ENCODE results near the gene CCDC3. TPM values are rescaled to one million over a fixed set of nuclear protein-coding genes. Genes with fewer than 3 reads are reported as not detected.

The CCDC3 gene
- total and polyA plus RNA-seq, 4 donors: 2.2 to 12.3 (median 6.6) TPM

DNA sequence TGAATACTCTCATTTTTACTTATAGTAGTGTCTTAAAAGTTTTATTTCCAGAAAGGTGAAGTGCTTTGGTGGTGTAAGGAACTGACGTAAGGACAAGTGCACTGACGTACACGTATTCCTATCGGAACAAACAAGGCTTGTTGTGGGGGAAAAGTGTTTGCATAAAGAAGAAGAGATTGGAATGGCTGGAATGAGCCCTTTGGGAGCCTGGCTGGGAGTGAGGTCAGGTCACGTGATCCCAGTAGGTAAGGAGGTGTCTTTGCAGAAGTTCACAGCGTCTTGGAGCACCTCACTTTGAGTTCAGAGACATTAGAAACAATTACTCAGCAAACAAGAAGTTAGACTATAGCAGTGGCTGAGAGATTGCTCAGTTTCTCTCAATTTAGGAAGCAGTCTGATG is 104.2 kb downstream of the CCDC3 start:
- Histone ChIP-seq H3K4me1 (ENCODE audit: control insufficient read depth in 4 of 4, insufficient read depth in 4 of 4, low read length in 3 of 4) (no peaks in the 10 kb centered on the region), H3K9me3 (ENCODE audit: control insufficient read depth in 4 of 4, low read length in 3 of 4) (no peaks in the 10 kb centered on the region), H3K27me3 (ENCODE audit: control insufficient read depth in 4 of 4, insufficient read depth in 4 of 4, low read length in 3 of 4) (no peaks in the 10 kb centered on the region), H3K27ac (ENCODE audit: low read depth in 1 of 2, low read length in 2 of 2) (no peak overlapping the region), H3K4me3 (ENCODE audit: low read depth in 1 of 3, low read length in 3 of 3) (no peak overlapping the region), H3K9ac (ENCODE audit: low read depth in 1 of 2, low read length in 2 of 2) (no peak overlapping the region), H3K36me3 (ENCODE audit: control insufficient read depth in 4 of 4, insufficient read depth in 3 of 4, low read depth in 1 of 4, low read length in 3 of 4) (no peaks in the 10 kb centered on the region)
- TF ChIP-seq HNF4G (IDR thresholded peaks at IDR 0.05): no peak
- TF ChIP-seq FOXA1 (IDR thresholded peaks at IDR 0.05): no peak
- no peak for TF ChIP-seq EGR1 (IDR thresholded peaks at IDR 0.05; ENCODE audit: low read depth in 2 of 2)
- TF ChIP-seq FOXA2 (IDR thresholded peaks at IDR 0.05): no peak
- 93% methylated on average over 6 of the region's 6 CpGs for WGBS
- DNase-seq (ENCODE audit: low spot score): no peak

DNA sequence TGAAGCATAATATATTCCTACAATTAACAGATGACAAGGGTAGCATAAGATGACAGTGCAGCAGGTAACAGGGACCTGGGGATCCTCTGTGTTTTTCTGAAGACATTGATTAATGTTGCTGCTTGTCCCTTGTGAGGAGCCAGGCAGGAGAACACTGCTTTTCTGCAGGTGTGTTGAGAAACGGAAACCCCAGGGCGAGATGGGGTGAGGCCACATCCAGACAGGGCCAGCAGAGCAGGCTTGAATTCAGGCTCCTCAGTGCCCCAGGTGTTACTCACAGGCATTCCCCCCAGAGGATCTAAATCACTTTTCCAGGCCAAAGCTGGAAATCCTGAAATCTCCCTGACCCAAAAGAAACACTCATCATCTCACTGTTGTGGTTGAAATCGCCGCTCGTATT is 105.3 kb downstream of the CCDC3 start:
- no peaks in the 10 kb centered on the region for H3K4me1 ChIP-seq (ENCODE audit: control insufficient read depth in 4 of 4, insufficient read depth in 4 of 4, low read length in 3 of 4)
- H3K9ac ChIP-seq (ENCODE audit: low read depth in 1 of 2, low read length in 2 of 2): no peak overlapping the region
- no peaks in the 10 kb centered on the region for H3K27me3 ChIP-seq (ENCODE audit: control insufficient read depth in 4 of 4, insufficient read depth in 4 of 4, low read length in 3 of 4)
- no peaks in the 10 kb centered on the region for H3K36me3 ChIP-seq (ENCODE audit: control insufficient read depth in 4 of 4, insufficient read depth in 3 of 4, low read depth in 1 of 4, low read length in 3 of 4)
- no peak overlapping the region for H3K27ac ChIP-seq (ENCODE audit: low read depth in 1 of 2, low read length in 2 of 2)
- no peak overlapping the region for H3K4me3 ChIP-seq (ENCODE audit: low read depth in 1 of 3, low read length in 3 of 3)
- no peaks in the 10 kb centered on the region for H3K9me3 ChIP-seq (ENCODE audit: control insufficient read depth in 4 of 4, low read length in 3 of 4)
- DNase-seq (ENCODE audit: low spot score): no peak
- 96% methylated on average over 5 of the region's 5 CpGs for WGBS
- TF ChIP-seq FOXA2 (IDR thresholded peaks at IDR 0.05) (no peak), NR2F2 (IDR thresholded peaks at IDR 0.05) (no peak), YY1 (IDR thresholded peaks at IDR 0.05) (no peak), FOXA1 (IDR thresholded peaks at IDR 0.05) (no peak), RXRA (IDR thresholded peaks at IDR 0.05) (no peak), HNF4G (IDR thresholded peaks at IDR 0.05) (no peak), RAD21 (IDR thresholded peaks at IDR 0.05) (no peak)
- TF ChIP-seq, protein P1, sequence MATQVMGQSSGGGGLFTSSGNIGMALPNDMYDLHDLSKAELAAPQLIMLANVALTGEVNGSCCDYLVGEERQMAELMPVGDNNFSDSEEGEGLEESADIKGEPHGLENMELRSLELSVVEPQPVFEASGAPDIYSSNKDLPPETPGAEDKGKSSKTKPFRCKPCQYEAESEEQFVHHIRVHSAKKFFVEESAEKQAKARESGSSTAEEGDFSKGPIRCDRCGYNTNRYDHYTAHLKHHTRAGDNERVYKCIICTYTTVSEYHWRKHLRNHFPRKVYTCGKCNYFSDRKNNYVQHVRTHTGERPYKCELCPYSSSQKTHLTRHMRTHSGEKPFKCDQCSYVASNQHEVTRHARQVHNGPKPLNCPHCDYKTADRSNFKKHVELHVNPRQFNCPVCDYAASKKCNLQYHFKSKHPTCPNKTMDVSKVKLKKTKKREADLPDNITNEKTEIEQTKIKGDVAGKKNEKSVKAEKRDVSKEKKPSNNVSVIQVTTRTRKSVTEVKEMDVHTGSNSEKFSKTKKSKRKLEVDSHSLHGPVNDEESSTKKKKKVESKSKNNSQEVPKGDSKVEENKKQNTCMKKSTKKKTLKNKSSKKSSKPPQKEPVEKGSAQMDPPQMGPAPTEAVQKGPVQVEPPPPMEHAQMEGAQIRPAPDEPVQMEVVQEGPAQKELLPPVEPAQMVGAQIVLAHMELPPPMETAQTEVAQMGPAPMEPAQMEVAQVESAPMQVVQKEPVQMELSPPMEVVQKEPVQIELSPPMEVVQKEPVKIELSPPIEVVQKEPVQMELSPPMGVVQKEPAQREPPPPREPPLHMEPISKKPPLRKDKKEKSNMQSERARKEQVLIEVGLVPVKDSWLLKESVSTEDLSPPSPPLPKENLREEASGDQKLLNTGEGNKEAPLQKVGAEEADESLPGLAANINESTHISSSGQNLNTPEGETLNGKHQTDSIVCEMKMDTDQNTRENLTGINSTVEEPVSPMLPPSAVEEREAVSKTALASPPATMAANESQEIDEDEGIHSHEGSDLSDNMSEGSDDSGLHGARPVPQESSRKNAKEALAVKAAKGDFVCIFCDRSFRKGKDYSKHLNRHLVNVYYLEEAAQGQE (IDR thresholded peaks at IDR 0.05): no peak
- TF ChIP-seq, protein P2, sequence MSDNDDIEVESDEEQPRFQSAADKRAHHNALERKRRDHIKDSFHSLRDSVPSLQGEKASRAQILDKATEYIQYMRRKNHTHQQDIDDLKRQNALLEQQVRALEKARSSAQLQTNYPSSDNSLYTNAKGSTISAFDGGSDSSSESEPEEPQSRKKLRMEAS (IDR thresholded peaks at IDR 0.05): no peak

DNA sequence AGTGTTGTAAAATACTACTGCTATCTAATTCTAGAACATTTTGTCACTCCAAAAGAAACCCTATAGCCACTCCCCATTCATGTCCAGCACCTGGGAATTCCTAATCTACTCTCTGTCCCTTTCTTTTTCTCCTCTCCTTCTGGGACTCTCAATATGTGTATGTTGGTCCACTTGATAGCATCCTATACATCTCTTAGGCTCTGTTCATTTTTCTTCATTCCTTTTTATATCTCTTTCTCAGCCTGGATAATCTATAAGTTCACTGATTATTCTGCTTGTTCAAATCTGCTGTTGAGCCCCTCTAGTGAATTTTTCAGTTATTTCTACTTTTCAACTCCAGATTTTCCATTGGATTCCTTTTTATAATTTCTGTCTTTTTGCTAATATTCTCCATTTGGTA is 108.6 kb downstream of the CCDC3 start:
- Histone ChIP-seq H3K9me3 (ENCODE audit: control insufficient read depth in 4 of 4, low read length in 3 of 4) (no peaks in the 10 kb centered on the region), H3K36me3 (ENCODE audit: control insufficient read depth in 4 of 4, insufficient read depth in 3 of 4, low read depth in 1 of 4, low read length in 3 of 4) (no peaks in the 10 kb centered on the region), H3K9ac (ENCODE audit: low read depth in 1 of 2, low read length in 2 of 2) (no peak overlapping the region), H3K27me3 (ENCODE audit: control insufficient read depth in 4 of 4, insufficient read depth in 4 of 4, low read length in 3 of 4) (no peaks in the 10 kb centered on the region), H3K27ac (ENCODE audit: low read depth in 1 of 2, low read length in 2 of 2) (no peak overlapping the region), H3K4me1 (ENCODE audit: control insufficient read depth in 4 of 4, insufficient read depth in 4 of 4, low read length in 3 of 4) (no peaks in the 10 kb centered on the region), H3K4me3 (ENCODE audit: low read depth in 1 of 3, low read length in 3 of 3) (no peak overlapping the region)
- DNase-seq (ENCODE audit: low spot score): no peak
- no peak for TF ChIP-seq HNF4A (conservative IDR thresholded peaks at IDR 0.05)
- TF ChIP-seq JUND (IDR thresholded peaks at IDR 0.05): no peak
- TF ChIP-seq FOXA1 (IDR thresholded peaks at IDR 0.05): no peak
- no peak for TF ChIP-seq GABPA (IDR thresholded peaks at IDR 0.05 in 1 of 2, conservative IDR thresholded peaks at IDR 0.05 in 1 of 2)
- TF ChIP-seq, protein P1 (IDR thresholded peaks at IDR 0.05): no peak
- TF ChIP-seq RXRA (IDR thresholded peaks at IDR 0.05): no peak
- TF ChIP-seq, protein P3, sequence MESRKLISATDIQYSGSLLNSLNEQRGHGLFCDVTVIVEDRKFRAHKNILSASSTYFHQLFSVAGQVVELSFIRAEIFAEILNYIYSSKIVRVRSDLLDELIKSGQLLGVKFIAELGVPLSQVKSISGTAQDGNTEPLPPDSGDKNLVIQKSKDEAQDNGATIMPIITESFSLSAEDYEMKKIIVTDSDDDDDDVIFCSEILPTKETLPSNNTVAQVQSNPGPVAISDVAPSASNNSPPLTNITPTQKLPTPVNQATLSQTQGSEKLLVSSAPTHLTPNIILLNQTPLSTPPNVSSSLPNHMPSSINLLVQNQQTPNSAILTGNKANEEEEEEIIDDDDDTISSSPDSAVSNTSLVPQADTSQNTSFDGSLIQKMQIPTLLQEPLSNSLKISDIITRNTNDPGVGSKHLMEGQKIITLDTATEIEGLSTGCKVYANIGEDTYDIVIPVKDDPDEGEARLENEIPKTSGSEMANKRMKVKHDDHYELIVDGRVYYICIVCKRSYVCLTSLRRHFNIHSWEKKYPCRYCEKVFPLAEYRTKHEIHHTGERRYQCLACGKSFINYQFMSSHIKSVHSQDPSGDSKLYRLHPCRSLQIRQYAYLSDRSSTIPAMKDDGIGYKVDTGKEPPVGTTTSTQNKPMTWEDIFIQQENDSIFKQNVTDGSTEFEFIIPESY (IDR thresholded peaks at IDR 0.05): no peak
- TF ChIP-seq, protein P4, sequence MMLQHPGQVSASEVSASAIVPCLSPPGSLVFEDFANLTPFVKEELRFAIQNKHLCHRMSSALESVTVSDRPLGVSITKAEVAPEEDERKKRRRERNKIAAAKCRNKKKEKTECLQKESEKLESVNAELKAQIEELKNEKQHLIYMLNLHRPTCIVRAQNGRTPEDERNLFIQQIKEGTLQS (IDR thresholded peaks at IDR 0.05): no peak
- TF ChIP-seq TAF1 (conservative IDR thresholded peaks at IDR 0.05): no peak
- TF ChIP-seq YY1 (IDR thresholded peaks at IDR 0.05): no peak
- TF ChIP-seq EGR1 (IDR thresholded peaks at IDR 0.05; ENCODE audit: low read depth in 2 of 2): no peak
- TF ChIP-seq NR2F2 (IDR thresholded peaks at IDR 0.05): no peak

All from liver (tissue), 9 donors.